HepG2 (cell line): ENCODE results near the gene BLOC1S4. TPM values are rescaled to one million over a fixed set of nuclear protein-coding genes. Genes with fewer than 3 reads are reported as not detected.

Experiments used
- AKAP8 ChIP-seq: sonication (generic); formaldehyde crosslinking; IDR thresholded peaks from 2 replicates; pipeline ENCODE4 v1.5.1; 2020; ENCODE audit warnings: mild to moderate bottlenecking, missing genetic modification reagents
- CREM ChIP-seq, 2 experiments: sonication (generic) in 1 of 2; formaldehyde crosslinking in 1 of 2; IDR thresholded peaks; 2 replicates each; pipeline versions ENCODE4 v1.4.0 to v1.6.1; 2016 to 2020; ENCODE audit warnings: antibody characterized with exemption in 1 of 2, mild to moderate bottlenecking in 1 of 2, missing genetic modification reagents in 1 of 2
- GLI4 ChIP-seq: sonication (generic); formaldehyde crosslinking; IDR thresholded peaks from 2 replicates; pipeline ENCODE4 v1.5.1; 2020; ENCODE audit warnings: missing genetic modification reagents, mild to moderate bottlenecking, moderate library complexity, borderline replicate concordance
- MXD1 ChIP-seq: sonication (generic); formaldehyde crosslinking; IDR thresholded peaks from 2 replicates; pipeline ENCODE4 v1.4.0; 2020; ENCODE audit warnings: mild to moderate bottlenecking, missing genetic modification reagents
- SP5 ChIP-seq: IDR thresholded peaks from 2 replicates; pipeline ENCODE4 v1.6.1; 2016; ENCODE audit warnings: low read depth, borderline replicate concordance
- TFDP1 ChIP-seq: IDR thresholded peaks from 2 replicates; pipeline ENCODE4 v1.6.1; 2016; ENCODE audit warnings: missing compliant biosample characterization, missing genetic modification reagents, borderline replicate concordance
- ZEB1 ChIP-seq: IDR thresholded peaks from 2 replicates; pipeline ENCODE4 v1.6.1; 2012; ENCODE audit warnings: mild to moderate bottlenecking, low read depth, inconsistent platforms; ENCODE audit not compliant: insufficient replicate concordance
- ZMAT3 ChIP-seq: sonication (generic); formaldehyde crosslinking; conservative IDR thresholded peaks from 2 replicates; pipeline ENCODE4 v1.7.0; 2021; ENCODE audit warnings: missing genetic modification reagents
- ZNF337 ChIP-seq: sonication (generic); formaldehyde crosslinking; IDR thresholded peaks from 2 replicates; pipeline ENCODE4 v1.5.1; 2020; ENCODE audit warnings: missing genetic modification reagents, low read depth, mild to moderate bottlenecking, borderline replicate concordance
- ZNF44 ChIP-seq: sonication (generic); formaldehyde crosslinking; IDR thresholded peaks from 2 replicates; pipeline ENCODE4 v1.5.1; 2020; ENCODE audit warnings: mild to moderate bottlenecking, missing genetic modification reagents
- ZNF577 ChIP-seq: sonication (generic); formaldehyde crosslinking; IDR thresholded peaks from 2 replicates; pipeline ENCODE4 v1.4.0; 2020; ENCODE audit warnings: mild to moderate bottlenecking, low read depth, missing genetic modification reagents, borderline replicate concordance
- ZNF616 ChIP-seq: sonication (generic); formaldehyde crosslinking; IDR thresholded peaks from 2 replicates; pipeline ENCODE4 v1.5.0; 2020; ENCODE audit warnings: low read depth, mild to moderate bottlenecking, missing genetic modification reagents
- ZNF792 ChIP-seq: IDR thresholded peaks from 2 replicates; pipeline ENCODE4 v1.6.1; 2016
- polyA plus RNA-seq, 8 experiments: library from polyadenylated mRNA; depleted of rRNA in 3 of 8; stranded (reverse) in 7 of 8; unstranded in 1 of 8; fragments of >200 nt; fragmentation: Illumina TruSeq in 4 of 8; extraction: Trizol in 4 of 8; gene quantifications; 2 replicates each; pipeline versions ENCODE4 v1.2.1 to v1.2.3, GENCODE V29; 2011 to 2016; ENCODE audit warnings: low read depth in 4 of 8, missing spikeins in 1 of 8, mixed read lengths in 1 of 8; ENCODE audit not compliant: insufficient read depth in 1 of 8
- total RNA-seq, 5 experiments: library from RNA; depleted of rRNA; stranded (reverse); fragments of >200 nt; fragmentation: Illumina TruSeq; extraction: Trizol; gene quantifications; 2 replicates each; pipeline ENCODE4 v1.2.3, GENCODE V29; 2016; ENCODE audit warnings: low read depth in 1 of 5
- TF ChIP-seq, protein P1 (sequence below): sonication (generic); formaldehyde crosslinking; IDR thresholded peaks from 2 replicates; pipeline ENCODE4 v1.4.0; 2020; ENCODE audit warnings: missing genetic modification reagents

BLOC1S4 gene
- total and polyA plus RNA-seq, 2 of the 13 experiments (the other 11 are each of a cell fraction or from before 2014, with no cell fraction given) = 15.5 to 20.9 TPM

- TF ChIP-seq GLI4 (CRISPR knock-in tag) (no peak), TFDP1 (CRISPR knock-in tag) (no peak), ZNF337 (CRISPR knock-in tag) (no peak), ZEB1 (no peak), ZMAT3 (CRISPR knock-in tag) (no peak), ZNF616 (CRISPR knock-in tag) (no peak), ZNF44 (CRISPR knock-in tag) (no peak), CREM (IDR thresholded peaks at IDR 0.05) (no peak), CREM (CRISPR knock-in tag; IDR thresholded peaks at IDR 0.05) (no peak), MXD1 (CRISPR knock-in tag) (0 out of 2 replicates have a peak, but pooled peaks have one; percentile 6), ZNF792 (CRISPR knock-in tag) (no peak), ZNF577 (CRISPR knock-in tag) (no peak), AKAP8 (no peak), SP5 (CRISPR knock-in tag) (no peak)
- TF ChIP-seq, protein P1, sequence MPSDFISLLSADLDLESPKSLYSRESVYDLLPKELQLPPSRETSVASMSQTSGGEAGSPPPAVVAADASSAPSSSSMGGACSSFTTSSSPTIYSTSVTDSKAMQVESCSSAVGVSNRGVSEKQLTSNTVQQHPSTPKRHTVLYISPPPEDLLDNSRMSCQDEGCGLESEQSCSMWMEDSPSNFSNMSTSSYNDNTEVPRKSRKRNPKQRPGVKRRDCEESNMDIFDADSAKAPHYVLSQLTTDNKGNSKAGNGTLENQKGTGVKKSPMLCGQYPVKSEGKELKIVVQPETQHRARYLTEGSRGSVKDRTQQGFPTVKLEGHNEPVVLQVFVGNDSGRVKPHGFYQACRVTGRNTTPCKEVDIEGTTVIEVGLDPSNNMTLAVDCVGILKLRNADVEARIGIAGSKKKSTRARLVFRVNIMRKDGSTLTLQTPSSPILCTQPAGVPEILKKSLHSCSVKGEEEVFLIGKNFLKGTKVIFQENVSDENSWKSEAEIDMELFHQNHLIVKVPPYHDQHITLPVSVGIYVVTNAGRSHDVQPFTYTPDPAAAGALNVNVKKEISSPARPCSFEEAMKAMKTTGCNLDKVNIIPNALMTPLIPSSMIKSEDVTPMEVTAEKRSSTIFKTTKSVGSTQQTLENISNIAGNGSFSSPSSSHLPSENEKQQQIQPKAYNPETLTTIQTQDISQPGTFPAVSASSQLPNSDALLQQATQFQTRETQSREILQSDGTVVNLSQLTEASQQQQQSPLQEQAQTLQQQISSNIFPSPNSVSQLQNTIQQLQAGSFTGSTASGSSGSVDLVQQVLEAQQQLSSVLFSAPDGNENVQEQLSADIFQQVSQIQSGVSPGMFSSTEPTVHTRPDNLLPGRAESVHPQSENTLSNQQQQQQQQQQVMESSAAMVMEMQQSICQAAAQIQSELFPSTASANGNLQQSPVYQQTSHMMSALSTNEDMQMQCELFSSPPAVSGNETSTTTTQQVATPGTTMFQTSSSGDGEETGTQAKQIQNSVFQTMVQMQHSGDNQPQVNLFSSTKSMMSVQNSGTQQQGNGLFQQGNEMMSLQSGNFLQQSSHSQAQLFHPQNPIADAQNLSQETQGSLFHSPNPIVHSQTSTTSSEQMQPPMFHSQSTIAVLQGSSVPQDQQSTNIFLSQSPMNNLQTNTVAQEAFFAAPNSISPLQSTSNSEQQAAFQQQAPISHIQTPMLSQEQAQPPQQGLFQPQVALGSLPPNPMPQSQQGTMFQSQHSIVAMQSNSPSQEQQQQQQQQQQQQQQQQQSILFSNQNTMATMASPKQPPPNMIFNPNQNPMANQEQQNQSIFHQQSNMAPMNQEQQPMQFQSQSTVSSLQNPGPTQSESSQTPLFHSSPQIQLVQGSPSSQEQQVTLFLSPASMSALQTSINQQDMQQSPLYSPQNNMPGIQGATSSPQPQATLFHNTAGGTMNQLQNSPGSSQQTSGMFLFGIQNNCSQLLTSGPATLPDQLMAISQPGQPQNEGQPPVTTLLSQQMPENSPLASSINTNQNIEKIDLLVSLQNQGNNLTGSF (CRISPR knock-in tag) = 0 out of 2 replicates have a peak, but pooled peaks have one; percentile 22
Measured at GRCh38 chr4:6732441-6733357, 16.7 kb downstream of the BLOC1S4 start (continued).
